Stimulated activated CD8-positive, alpha-beta memory T cell treated with anti-CD3 and anti-CD28 coated beads, Interleukin-4, amount 100 ng/mL, for 48 hours (primary cell): ENCODE measurements around the gene LRRC3.

Experiments used
- DNase-seq: peaks from one replicate; pipeline ENCODE4 v3.0.0-alpha.2; 2020

LRRC3 gene

DNA sequence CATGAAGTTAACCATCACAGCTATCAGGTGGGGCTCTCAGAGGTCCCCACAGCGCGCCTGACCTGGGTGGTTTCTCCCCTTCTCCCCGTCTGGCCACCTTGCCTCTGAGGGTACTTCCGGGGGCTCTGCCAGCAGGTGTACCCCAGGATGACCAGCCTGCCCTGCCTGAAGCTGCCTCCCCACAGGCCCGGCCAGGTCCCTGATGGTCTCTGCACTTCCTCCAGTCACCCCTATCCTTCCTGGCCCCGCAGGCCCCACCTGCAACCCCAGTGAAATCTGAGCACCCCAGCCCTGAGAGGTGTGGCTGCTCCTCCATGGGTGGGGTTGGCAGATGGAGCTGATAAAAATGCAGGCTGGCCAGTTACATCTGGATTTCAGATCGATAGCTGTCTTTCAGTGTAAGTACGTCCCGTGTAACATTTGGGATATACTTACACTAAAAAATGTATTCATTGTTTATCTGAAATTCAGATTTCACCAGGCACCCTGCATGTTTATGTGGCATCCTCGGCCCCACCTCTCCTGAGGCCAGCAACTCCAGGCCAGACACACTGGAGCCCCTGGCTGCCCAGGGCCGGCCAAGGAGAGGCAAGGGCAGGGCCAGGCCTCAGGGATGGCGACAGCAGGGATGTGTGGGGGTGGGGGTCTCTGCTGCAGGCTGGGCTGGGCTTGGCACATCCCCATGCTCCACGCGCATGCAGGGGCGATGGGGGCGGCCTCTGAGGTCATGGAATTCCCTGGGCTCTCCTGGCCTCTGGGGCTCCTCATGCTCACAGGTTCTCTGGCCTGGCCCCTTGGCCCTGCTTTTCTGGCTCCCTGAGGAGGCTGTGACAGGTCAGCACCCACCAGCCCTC lies 25.1 kb downstream of the LRRC3 start:
- DNase-seq = no peak

GRCh38 chr21:44482581-44483287 lies 27.4 kb downstream of the LRRC3 start:
- DNase-seq = no peak

DNA sequence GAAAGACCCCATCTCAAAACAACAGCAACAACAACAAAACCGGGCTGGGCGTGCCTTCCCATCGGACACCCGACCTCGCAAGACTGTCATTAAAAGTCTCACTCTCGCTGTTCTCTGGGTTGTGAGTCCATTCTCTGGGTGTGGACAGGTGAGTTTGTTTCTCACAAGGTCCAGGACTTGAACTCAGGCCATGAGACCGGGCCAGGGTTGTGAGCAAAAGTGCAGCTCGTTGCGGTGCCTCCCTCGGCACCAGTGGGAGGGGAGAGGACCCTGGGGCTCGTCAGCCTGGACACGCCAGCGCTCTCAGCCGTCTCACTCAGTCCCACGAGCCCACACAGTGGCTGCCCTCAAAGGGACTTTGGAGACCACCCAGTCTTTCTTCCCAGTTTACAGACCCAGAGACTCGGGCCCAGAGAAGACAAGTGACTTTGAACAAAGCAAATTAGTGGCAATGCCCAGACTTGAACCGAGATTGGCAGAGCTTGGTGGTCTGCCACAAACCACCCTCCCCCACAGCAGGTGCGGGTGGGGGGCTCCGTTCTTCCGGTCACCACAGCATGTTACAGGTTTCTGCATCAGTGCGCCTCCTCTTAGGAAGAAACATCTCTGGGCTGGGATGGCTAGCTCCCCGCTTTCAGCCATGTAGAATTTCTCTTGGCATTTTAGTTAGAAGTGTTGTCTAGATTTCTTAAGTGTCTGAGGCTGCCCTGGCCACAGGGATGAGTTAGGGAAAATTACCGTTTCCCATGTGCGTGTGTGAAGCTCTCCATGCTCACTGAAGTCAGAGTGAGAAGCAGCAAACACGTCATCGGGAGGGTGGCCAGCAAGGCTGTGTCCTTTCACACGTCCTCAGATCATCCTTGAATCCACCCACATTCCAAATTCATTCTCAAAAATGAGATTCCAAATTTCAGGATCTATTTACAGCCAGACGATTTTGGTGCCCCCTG lies 28.3 kb downstream of the LRRC3 start:
- DNase-seq = no peak

DNA sequence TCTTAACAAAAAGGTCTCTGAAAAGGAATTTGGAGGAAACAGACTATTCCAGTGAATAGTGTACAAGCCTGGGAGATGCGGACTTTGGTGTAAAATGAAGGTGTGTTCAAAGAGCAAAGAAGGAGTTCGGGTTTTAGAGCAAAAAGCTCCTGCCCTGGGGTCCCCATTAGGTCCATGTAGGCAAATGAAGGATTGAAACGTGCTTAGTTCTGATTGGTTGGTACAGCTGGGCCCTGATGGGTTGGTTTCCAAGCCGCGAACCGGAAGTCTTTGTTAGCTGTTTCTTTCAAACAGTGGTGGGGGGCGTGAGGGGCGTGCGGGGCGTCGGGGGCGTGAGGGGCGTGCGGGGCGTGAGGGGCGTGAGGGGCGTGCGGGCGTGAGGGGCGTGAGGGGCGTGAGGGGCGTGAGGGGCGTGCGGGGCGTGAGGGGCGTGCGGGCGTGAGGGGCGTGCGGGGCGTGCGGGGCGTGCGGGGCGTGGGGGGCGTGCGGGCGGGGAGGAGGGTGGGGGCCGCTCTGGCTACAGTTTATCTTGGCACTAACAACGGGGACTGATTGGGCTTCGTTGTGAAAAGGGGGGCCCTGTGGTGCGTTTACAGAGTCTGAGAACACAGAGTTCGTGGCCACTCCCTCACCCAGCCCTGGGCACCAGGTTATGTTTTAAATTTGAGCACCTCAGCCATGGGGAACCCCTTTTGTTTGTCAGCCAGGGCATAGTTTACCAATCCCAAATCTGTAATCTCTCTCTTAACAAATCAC lies 29.4 kb downstream of the LRRC3 start:
- DNase-seq = no peak

GRCh38 chr21:44485254-44485793 lies 30.0 kb downstream of the LRRC3 start:
- peak; percentile 71 for DNase-seq

GRCh38 chr21:44485796-44486195 lies 30.5 kb downstream of the LRRC3 start:
- no peak for DNase-seq

DNA sequence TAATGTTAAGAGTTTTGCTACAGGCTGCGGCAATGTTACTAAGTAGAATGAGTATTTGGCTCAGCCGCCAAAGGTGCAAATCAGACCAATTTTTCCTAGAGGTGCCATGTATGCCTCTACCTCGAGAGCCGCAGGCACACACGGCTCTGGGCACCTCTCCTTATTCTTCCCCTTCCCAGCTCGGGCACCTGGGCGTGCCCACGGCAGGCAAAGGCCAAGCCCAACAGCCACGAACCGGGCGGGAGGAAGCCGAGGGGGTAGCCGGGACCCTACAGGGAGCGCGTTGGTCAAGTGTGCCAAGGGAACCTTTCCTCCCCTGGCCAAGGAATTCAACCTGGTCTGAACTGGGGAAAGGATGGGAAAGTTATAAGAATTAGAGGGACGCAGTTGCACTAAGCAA lies 31.0 kb downstream of the LRRC3 start:
- no peak for DNase-seq

DNA sequence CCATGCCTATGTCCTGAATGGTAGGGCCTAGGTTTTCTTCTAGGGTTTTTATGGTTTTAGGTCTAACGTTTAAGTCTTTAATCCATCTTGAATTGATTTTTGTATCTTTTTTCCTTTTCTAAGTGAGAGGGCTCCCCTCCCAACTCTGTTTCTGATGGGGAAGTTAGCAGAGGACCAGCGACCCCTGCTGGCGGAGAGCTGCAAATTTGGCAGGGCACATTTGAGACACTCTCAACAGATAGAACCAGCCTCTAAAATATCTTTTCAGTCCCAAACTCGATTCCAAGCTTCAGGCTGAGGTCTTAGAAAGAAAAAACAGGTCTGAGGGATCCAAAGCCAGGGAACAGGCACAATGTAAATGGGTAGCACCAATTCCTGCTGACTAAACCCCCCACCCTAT lies 32.5 kb downstream of the LRRC3 start:
- peak; percentile 82 for DNase-seq

- no peak for DNase-seq
Measured at GRCh38 chr21:44489962-44490361, 34.7 kb downstream of the LRRC3 start.

GRCh38 chr21:44490405-44490804 lies 35.1 kb downstream of the LRRC3 start:
- DNase-seq = no peak

GRCh38 chr21:44490816-44491215 lies 35.5 kb downstream of the LRRC3 start:
- DNase-seq = no peak

DNA sequence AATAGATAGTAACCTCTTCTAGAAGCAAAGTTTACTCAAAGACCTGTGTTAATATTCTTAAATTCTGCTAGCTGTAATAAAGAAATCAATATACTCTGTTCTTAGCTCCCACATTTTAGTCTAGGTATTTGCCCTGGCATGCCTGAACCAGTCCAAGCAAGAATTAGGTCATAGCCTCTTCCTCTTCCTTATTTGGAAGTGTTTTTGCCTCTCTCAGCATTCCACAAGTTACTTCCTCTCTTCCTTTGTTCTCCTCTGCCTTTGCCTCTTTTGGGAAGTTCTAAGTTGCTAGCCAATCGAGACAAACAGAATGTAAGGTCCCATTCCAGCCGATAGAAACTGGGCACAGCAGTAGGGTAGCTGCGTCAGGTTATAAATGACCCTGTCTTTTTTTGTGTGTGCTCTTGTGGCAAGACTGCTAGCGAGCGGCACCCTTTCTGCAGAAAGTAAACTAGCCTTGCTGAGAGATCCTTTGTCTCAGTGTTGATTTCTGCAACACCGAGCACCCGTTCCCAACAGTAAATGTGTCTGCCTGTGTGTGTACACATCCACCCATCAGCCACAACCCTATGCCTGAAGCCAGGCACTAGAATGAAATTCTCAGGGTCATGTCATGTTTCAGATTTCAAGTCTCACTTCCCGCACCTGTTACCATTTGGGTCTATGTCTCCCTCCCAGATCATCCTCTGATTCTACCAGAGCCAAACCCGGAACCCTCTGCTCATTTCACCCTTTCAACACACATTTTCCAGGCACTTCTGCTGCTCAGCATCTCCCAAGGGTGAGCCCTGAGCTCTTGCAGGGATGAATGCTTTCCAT lies 37.5 kb downstream of the LRRC3 start:
- DNase-seq = no peak

DNA sequence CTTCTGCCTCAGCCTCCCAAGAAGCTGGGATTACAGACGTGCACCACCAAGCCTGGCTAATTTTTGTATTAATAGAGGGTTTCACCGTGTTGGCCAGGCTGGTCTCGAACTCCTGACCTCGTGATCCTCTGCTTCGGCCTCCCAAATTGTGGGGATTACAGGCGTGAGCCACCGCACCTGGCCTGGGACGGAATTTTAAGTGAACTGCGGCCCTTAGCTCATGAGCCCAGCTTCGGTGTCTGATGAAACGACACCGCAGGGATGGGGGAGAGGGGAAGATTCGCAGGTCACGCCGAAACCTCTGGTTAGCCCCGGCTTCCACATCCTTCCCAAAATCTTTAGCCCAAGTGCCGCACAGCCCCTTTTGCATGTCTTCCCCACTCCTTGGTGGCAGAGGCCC lies 39.1 kb downstream of the LRRC3 start:
- no peak for DNase-seq

- DNase-seq = no peak
Measured at GRCh38 chr21:44494956-44495355, 39.6 kb downstream of the LRRC3 start.

DNA sequence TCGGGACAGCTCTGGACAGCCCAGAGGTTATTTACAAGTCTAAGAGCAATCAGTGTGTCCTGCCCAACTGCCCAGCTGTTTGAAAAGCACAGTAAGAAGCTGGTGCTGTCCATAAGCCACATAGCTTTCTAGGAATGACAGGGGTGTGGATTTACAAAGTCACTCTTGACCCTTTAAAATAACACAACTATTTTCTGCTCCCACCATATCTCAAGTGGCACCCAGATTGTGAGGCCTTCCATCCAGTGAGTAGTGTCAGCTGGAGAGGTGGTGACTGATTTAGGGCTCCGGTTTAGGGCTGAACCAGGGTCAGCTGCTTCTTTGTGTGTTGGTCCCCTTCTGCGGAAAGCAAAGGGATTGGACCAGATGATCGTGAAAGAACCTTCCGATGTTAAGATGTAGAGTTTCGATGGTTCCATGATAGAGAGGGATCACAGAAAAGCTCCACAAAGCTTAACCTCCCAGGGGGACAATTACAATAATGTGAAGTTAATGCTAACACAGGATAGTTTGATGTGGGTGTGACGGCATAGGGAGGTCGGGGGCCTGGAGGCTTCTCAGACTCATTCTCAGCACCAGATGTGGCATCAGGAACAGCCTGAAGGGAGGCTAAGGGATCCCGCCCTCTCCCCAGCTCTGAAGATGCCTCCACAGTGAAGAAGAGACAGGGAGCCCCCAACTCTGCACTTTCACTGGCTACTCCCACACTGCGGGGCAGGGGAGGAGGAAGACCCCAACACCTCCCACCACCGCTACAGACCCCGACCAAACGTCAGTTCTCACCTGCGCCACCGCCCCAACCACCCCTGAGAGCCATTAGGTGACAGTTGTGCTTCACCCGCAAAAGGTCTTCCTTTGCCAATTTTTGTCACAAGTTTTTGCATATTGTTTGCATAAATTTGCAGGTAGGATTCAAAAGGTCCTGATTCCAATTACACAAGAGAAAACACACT lies 40.6 kb downstream of the LRRC3 start:
- no peak for DNase-seq

DNA sequence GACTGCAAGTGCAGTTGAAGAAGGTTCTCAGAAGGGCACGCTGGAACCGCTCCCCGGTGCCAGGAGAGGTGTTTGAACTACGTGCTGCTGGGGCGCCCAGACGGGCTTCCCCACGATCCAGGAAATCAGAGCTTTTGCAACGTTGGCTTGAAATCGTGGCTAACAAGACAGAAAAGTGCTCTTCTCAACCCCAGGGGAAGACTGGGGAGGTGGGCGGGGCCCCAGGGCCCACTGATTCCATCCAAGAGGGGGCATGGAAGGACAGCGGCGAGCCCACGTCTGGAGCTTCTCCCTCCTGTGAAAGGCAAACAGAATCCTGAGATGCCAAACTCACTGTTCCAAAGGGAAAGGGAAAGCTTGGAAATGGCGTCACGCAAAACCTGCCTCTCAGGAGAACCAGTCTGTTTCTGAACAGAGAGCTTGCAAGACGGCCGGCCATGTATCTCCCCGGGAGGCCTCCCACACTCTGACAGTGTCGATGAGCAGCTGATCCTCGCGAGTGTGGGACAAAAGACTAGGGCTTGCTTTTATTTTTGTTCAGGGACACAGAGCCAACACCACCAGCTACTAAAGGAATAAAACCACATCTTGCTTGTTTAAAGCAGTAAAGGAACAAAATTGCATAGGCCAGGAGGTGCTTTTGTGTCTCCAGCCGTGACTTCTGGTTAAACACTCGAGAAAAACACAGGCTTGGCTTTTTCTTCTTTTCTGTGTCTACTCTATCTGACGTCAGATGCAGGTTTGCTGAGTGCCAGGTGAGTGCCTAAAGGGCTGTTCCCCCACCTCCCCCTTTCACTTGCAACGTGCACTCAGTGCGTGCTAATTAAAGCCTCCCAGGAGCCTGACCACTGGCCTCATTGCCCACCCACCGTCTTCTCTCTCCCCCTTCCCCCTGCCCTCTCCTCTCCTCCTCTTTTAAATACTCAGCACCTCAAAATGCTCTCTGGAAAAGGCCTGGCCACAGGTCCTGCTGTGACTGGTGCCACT lies 41.5 kb downstream of the LRRC3 start:
- DNase-seq = no peak

DNA sequence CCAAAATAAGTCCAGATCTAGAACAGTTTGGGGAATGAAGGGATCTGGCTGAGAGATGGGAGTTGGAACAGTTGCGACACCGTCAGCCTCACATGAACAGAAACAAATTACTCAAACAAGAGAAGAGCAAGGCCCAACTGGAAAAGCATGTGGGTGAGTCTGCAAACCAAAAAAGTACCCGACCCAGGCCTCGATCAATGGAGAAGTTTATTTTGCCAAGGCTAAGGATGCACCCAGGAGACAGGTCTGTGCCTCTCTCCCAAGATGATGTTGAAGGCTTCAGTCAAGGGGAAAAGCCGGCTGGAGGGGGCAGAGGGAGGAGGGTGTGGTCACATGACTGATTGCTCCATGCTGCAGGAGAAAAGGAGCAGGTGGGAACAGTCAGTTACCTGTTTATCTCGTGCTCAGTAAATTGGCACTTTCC lies 42.4 kb downstream of the LRRC3 start:
- DNase-seq = no peak
